Gastroesophageal sphincter (tissue), 3 donors: ENCODE measurements around the gene MLLT3.

Experiments
- EP300 ChIP-seq: sonication (generic); formaldehyde crosslinking; IDR thresholded peaks from one replicate; pipeline ENCODE4 v1.6.1; 2017; ENCODE audit warnings: antibody characterized with exemption, mild to moderate bottlenecking
- POLR2A ChIP-seq, 2 donors: fragments of 450-650 bp; IDR thresholded peaks; one replicate each; pipeline ENCODE4 v1.6.1; 2017; ENCODE audit warnings: antibody characterized with exemption in 2 of 2, mild to moderate bottlenecking in 2 of 2, moderate library complexity in 1 of 2
- TF ChIP-seq, protein P1 (sequence below), 4 experiments: fragments of 200-600 bp in 2 of 4; fragments of 450-650 bp in 2 of 4; sonication (generic) in 1 of 4; IDR thresholded peaks; one replicate each; pipeline ENCODE4 v1.5.1; 2017 to 2019; ENCODE audit warnings: antibody characterized with exemption in 4 of 4, mild to moderate bottlenecking in 2 of 4, moderate library complexity in 2 of 4

DNA sequence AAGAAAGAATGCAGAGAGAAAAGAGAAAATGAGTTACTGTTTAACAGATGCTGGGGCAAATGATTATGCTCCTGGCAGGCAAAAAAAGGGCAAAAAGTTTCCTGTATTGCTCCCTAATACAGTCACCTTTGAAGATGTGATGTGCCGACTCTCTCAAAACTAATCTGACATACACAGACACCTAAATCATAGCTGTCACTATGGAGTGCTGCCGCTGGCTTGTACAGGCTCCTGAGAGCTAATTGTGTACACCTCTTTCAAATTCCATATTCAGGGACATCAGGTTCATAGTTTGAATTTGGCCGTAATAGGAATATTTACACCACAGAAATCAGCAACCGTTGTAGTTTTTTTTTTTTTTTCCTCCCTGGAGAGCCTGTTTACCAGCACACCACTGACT, 49.3 kb upstream of the MLLT3 start:
- TF ChIP-seq, protein P1, sequence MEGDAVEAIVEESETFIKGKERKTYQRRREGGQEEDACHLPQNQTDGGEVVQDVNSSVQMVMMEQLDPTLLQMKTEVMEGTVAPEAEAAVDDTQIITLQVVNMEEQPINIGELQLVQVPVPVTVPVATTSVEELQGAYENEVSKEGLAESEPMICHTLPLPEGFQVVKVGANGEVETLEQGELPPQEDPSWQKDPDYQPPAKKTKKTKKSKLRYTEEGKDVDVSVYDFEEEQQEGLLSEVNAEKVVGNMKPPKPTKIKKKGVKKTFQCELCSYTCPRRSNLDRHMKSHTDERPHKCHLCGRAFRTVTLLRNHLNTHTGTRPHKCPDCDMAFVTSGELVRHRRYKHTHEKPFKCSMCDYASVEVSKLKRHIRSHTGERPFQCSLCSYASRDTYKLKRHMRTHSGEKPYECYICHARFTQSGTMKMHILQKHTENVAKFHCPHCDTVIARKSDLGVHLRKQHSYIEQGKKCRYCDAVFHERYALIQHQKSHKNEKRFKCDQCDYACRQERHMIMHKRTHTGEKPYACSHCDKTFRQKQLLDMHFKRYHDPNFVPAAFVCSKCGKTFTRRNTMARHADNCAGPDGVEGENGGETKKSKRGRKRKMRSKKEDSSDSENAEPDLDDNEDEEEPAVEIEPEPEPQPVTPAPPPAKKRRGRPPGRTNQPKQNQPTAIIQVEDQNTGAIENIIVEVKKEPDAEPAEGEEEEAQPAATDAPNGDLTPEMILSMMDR (IDR thresholded peaks at IDR 0.05), result no peak
- TF ChIP-seq EP300, result no peak
- no peak for TF ChIP-seq POLR2A (IDR thresholded peaks at IDR 0.05)
